SK-N-SH (cell line): ENCODE measurements around the gene NHP2. TPM values are rescaled to one million over a fixed set of nuclear protein-coding genes. Genes with fewer than 3 reads are reported as not detected.

Experiments
- CTCF ChIA-PET: fragments of 300-600, 350-600 bp; formaldehyde crosslinking; extraction: SDS; loops from one replicate; lab custom pipeline; 2021; lab: Yijun Ruan, JAX
- POLR2A ChIA-PET: fragments of 350-600 bp; sonication (Branson Sonifier 250); formaldehyde crosslinking; extraction: SDS; loops from one replicate; lab custom pipeline; 2020; ENCODE audit warnings: antibody characterized with exemption, inconsistent platforms; lab: Yijun Ruan, JAX
- DNase-seq: peaks from one replicate; pipeline ENCODE4 v3.0.0; 2012
- H2AFZ ChIP-seq: fragments of 200-600 bp; sonication (generic); 2 replicates; pipeline ENCODE4 v1.8.1; 2016; ENCODE audit warnings: antibody characterized with exemption, mild to moderate bottlenecking, low read depth
- H3F3A ChIP-seq: fragments of 200-600 bp; sonication (generic); replicated peaks from 2 replicates; pipeline ENCODE3; 2016; ENCODE audit warnings: antibody characterized with exemption, mild to moderate bottlenecking; ENCODE audit not compliant: insufficient read depth
- H3K27ac ChIP-seq, 2 experiments: fragments of 200-500 bp in 1 of 2; fragments of 200-600 bp in 1 of 2; sonication (Bioruptor generic) in 1 of 2; sonication (generic), shearing (Covaris generic) in 1 of 2; 2 replicates each; pipeline versions ENCODE4 v1.5.1 to v1.6.1; 2014 to 2016; ENCODE audit warnings: low read depth in 2 of 2, inconsistent platforms in 1 of 2, low read length in 1 of 2, mild to moderate bottlenecking in 1 of 2, mixed read lengths in 1 of 2
- H3K27me3 ChIP-seq: fragments of 200-600 bp; sonication (generic), shearing (Covaris generic); 2 replicates; pipeline ENCODE4 v1.6.1; 2016; ENCODE audit warnings: mixed run types; ENCODE audit not compliant: insufficient read depth
- H3K36me3 ChIP-seq, 2 experiments: fragments of 200-500 bp in 1 of 2; fragments of 200-600 bp in 1 of 2; sonication (Bioruptor generic) in 1 of 2; sonication (generic) in 1 of 2; replicated peaks in 1 of 2; 2 replicates each; pipeline versions ENCODE3 to v1.5.1; 2014 to 2016; ENCODE audit warnings: low read length in 1 of 2, mild to moderate bottlenecking in 1 of 2; ENCODE audit not compliant: insufficient read depth in 2 of 2, control insufficient read depth in 1 of 2
- H3K4me1 ChIP-seq, 2 experiments: fragments of 200-500 bp in 1 of 2; fragments of 200-600 bp in 1 of 2; sonication (Bioruptor generic) in 1 of 2; sonication (generic), shearing (Covaris generic) in 1 of 2; 2 replicates each; pipeline versions ENCODE4 v1.5.1 to v1.6.1; 2014 to 2016; ENCODE audit warnings: low read depth in 1 of 2, low read length in 1 of 2, mixed run types in 1 of 2; ENCODE audit not compliant: insufficient read depth in 2 of 2, control insufficient read depth in 1 of 2
- H3K4me2 ChIP-seq: fragments of 200-600 bp; sonication (generic), shearing (Covaris generic); 2 replicates; pipeline ENCODE4 v1.6.1; 2017; ENCODE audit warnings: mixed run types
- H3K4me3 ChIP-seq, 2 experiments: fragments of 200-500 bp in 1 of 2; fragments of 200-600 bp in 1 of 2; sonication (Bioruptor generic) in 1 of 2; sonication (generic), shearing (Covaris generic) in 1 of 2; 2 replicates each; pipeline versions ENCODE4 v1.5.1 to v1.8.1; 2014 to 2016; ENCODE audit warnings: low read depth in 2 of 2, inconsistent platforms in 1 of 2, low read length in 1 of 2, mild to moderate bottlenecking in 1 of 2, mixed read lengths in 1 of 2, moderate library complexity in 1 of 2
- H3K79me2 ChIP-seq: fragments of 200-600 bp; sonication (generic); 2 replicates; pipeline ENCODE4 v1.8.1; 2017; ENCODE audit warnings: mild to moderate bottlenecking; ENCODE audit not compliant: insufficient read depth
- H3K9ac ChIP-seq: fragments of 200-600 bp; sonication (generic); 2 replicates; pipeline ENCODE4 v1.6.1; 2017; ENCODE audit warnings: mixed run types
- H3K9me2 ChIP-seq: fragments of 200-600 bp; sonication (generic); 2 replicates; pipeline ENCODE4 v1.6.1; 2017; ENCODE audit warnings: mixed run types
- H3K9me3 ChIP-seq: fragments of 200-600 bp; sonication (generic); 2 replicates; pipeline ENCODE4 v1.6.1; 2017; ENCODE audit warnings: mixed run types, mild to moderate bottlenecking, moderate library complexity
- H4K20me1 ChIP-seq: fragments of 200-600 bp; sonication (generic); 2 replicates; pipeline ENCODE4 v1.6.1; 2017; ENCODE audit warnings: mild to moderate bottlenecking, mixed run types; ENCODE audit not compliant: insufficient read depth
- CHD2 ChIP-seq: fragments of 150-350 bp; IDR thresholded peaks from 2 replicates; pipeline ENCODE4 v1.6.1; 2018; ENCODE audit warnings: low read length; ENCODE audit not compliant: partially characterized antibody
- ELF1 ChIP-seq: IDR thresholded peaks from 2 replicates; pipeline ENCODE4 v1.4.0; 2012
- EP300 ChIP-seq, 2 experiments: IDR thresholded peaks; 2 replicates each; pipeline versions ENCODE4 v1.4.0 to v1.6.1; 2012; ENCODE audit warnings: borderline replicate concordance in 1 of 2, low read depth in 1 of 2, low read length in 1 of 2
- FOSL2 ChIP-seq: IDR thresholded peaks from 2 replicates; pipeline ENCODE4 v1.4.0; 2012; ENCODE audit warnings: low read depth, mild to moderate bottlenecking, moderate library complexity, borderline replicate concordance
- FOXM1 ChIP-seq: IDR thresholded peaks from 2 replicates; pipeline ENCODE4 v1.4.0; 2012; ENCODE audit warnings: low read depth, mild to moderate bottlenecking
- GABPA ChIP-seq: IDR thresholded peaks from 2 replicates; pipeline ENCODE4 v1.4.0; 2012; ENCODE audit warnings: low read depth, mild to moderate bottlenecking
- GATA2 ChIP-seq: sonication (generic); formaldehyde crosslinking; IDR thresholded peaks from 2 replicates; pipeline ENCODE4 v1.5.0; 2020; ENCODE audit warnings: mild to moderate bottlenecking, missing genetic modification reagents
- JUND ChIP-seq: IDR thresholded peaks from 2 replicates; pipeline ENCODE4 v1.4.0; 2012
- MEF2A ChIP-seq: IDR thresholded peaks from 2 replicates; pipeline ENCODE4 v1.4.0; 2012; ENCODE audit warnings: low read depth, borderline replicate concordance
- MXI1 ChIP-seq: IDR thresholded peaks from 2 replicates; pipeline ENCODE4 v1.6.1; 2012; ENCODE audit warnings: mild to moderate bottlenecking, low read depth, low read length, improper control_type of control experiment
- NFIC ChIP-seq: IDR thresholded peaks from 2 replicates; pipeline ENCODE4 v1.4.0; 2012; ENCODE audit warnings: borderline replicate concordance
- NRF1 ChIP-seq: IDR thresholded peaks from 2 replicates; pipeline ENCODE4 v1.6.1; 2012; ENCODE audit warnings: low read depth, mild to moderate bottlenecking, low read length
- RXRA ChIP-seq: IDR thresholded peaks from 2 replicates; pipeline ENCODE4 v1.4.0; 2012; ENCODE audit warnings: low read depth, mild to moderate bottlenecking, borderline replicate concordance
- SIN3A ChIP-seq: IDR thresholded peaks from 2 replicates; pipeline ENCODE4 v1.6.1; 2012; ENCODE audit warnings: low read depth, mild to moderate bottlenecking, low read length, moderate library complexity, borderline replicate concordance
- TCF12 ChIP-seq: IDR thresholded peaks from 2 replicates; pipeline ENCODE4 v1.4.0; 2012
- TEAD4 ChIP-seq: IDR thresholded peaks from 2 replicates; pipeline ENCODE4 v1.4.0; 2012; ENCODE audit warnings: mild to moderate bottlenecking, borderline replicate concordance; ENCODE audit not compliant: insufficient read depth
- YY1 ChIP-seq: IDR thresholded peaks from 2 replicates; pipeline ENCODE4 v1.4.0; 2012; ENCODE audit warnings: low read depth, mild to moderate bottlenecking
- WGBS: methylation state at CpG from one replicate; pipeline ENCODE4 v1.1.6; 2017; ENCODE audit warnings: low lambda C conversion rate; 5-methylcytosine and 5-hydroxymethylcytosine counted together
- polyA plus RNA-seq, 3 experiments: library from polyadenylated mRNA; depleted of rRNA; stranded (reverse); fragments of >200 nt; gene quantifications; 2 replicates each; pipeline ENCODE4 v1.2.3, GENCODE V29; 2012
- TF ChIP-seq, protein P1 (sequence below): fragments of 200-600 bp; sonication (generic); IDR thresholded peaks from 2 replicates; pipeline ENCODE4 v1.6.1; 2017; ENCODE audit warnings: antibody characterized with exemption, mild to moderate bottlenecking, moderate library complexity
- TF ChIP-seq, protein P2 (sequence below): IDR thresholded peaks from 2 replicates; pipeline ENCODE4; 2012
- TF ChIP-seq, protein P3 (sequence below): IDR thresholded peaks from 2 replicates; pipeline ENCODE4 v1.6.1; 2012; ENCODE audit warnings: mild to moderate bottlenecking, low read depth, low read length, moderate library complexity
- TF ChIP-seq, protein P4 (sequence below): fragments of 150-350 bp; IDR thresholded peaks from 2 replicates; pipeline ENCODE4 v1.6.1; 2016; ENCODE audit warnings: mild to moderate bottlenecking, low read depth, low read length
- TF ChIP-seq, protein P5 (sequence below): IDR thresholded peaks from 2 replicates; pipeline ENCODE4 v1.4.0; 2012; ENCODE audit warnings: low read depth
- TF ChIP-seq, protein P6 (sequence below): fragments of 150-350 bp; IDR thresholded peaks from 2 replicates; pipeline ENCODE4 v1.6.1; 2017; ENCODE audit warnings: antibody characterized with exemption, low read length, low read depth, borderline replicate concordance

NHP2 gene
- polyA plus RNA-seq, 1 of the 3 experiments (the other 2 are of a cell fraction): 455 TPM

DNA sequence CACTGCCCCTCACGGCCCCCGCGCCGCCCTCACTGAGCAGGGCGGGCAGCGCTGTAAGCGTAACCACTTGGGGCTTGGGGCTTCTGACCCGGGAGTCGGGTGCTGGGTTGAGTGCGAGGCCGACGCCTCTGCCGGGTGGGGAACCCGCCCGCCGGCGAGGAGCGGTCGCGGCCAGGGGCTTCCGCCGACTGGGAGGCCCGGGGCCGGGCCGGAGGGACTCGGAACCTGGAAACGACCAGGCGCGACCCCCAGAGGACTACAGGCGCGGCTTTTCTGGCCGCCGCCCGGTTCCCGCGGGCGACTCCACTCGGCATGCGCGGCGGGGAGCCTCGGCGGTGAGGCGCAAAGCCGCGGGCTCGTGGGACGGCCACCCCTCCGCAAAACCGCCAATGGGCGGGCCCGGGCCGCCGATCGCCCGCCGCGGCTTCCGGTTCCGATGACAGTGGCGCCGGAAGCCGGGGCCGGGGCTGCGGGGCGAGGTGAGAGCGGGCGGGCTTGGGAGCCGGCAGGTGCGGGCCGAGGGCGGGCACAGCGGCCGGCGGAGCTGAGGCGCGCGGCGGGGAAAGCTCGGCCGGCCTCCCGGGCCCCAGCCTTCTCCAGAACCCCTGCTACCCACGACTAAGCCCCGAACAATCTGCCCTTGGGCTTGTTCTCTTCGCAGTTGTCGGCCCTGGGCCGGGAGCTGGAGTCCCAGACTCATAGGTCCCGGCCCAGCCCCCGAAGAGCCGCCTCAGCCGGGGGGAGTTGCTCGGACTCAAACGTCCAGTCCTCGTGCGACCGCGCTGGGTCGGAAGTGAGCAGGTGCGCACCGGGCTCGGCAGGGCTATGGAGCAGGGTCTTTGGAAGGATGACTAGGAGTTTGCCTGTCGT lies 22.9 kb downstream of the NHP2 start, which contains the start of gene RMND5B:
Gene RMND5B, plus strand, starts transcription at position 439 of the 870 bp plus-strand sequence. CDS start 7,106 bp downstream, outside the sequence.
- Histone ChIP-seq H2AFZ (peak within 1 kb of the TSS; percentile 93), H3K36me3 (peaks cover 8 to 11% of the 10 kb centered on the region in 2 experiments), H3K9me3 (no peaks in the 10 kb centered on the region), H4K20me1 (no peaks in the 10 kb centered on the region), H3K4me1 (peaks cover 0 to 5% of the 10 kb centered on the region in 2 experiments; a peak in 1 of 4 replicates), H3K4me2 (peak within 1 kb of the TSS; percentile 90), H3K27me3 (no peaks in the 10 kb centered on the region), H3K4me3 (peak within 1 kb of the TSS; percentile 75 to 99), H3K79me2 (peaks cover 44% of the 10 kb centered on the region), H3K9me2 (no peaks in the 10 kb centered on the region), H3K27ac (peak within 1 kb of the TSS; percentile 77 to 80), H3F3A (peaks cover 4% of the 10 kb centered on the region), H3K9ac (peak within 1 kb of the TSS; percentile 83)
- ChIA-PET CTCF (interaction anchor here (1.2 to 10.9 kb wide), 3 partner anchors 10 to 55 kb away, joined by 3 to 96 read pairs (median 26); no protein-coding TSS in a partner anchor), POLR2A (interaction anchor here (0.7 to 1.7 kb wide), 4 partner anchors 10 to 38 kb away, joined by 3 to 9 read pairs (median 3); no protein-coding TSS in a partner anchor)
- under 1% methylated on average over 21 of the region's 102 CpGs for WGBS
- peak; percentile 97 for DNase-seq
- TF ChIP-seq NFIC (0 out of 2 replicates have a peak, but pooled peaks have one; percentile 23), GABPA (peak; percentile 80), FOXM1 (no peak), TEAD4 (no peak), MXI1 (peak; percentile 69), NRF1 (no peak; the same call in none of the 2 replicates), RXRA (no peak), MEF2A (peak; percentile 24; the same call in 1 of the 2 replicates), CHD2 (no peak), JUND (no peak; the same call in 1 of the 2 replicates), GATA2 (CRISPR knock-in tag) (no peak), FOSL2 (no peak), TCF12 (no peak), YY1 (0 out of 2 replicates have a peak, but pooled peaks have one; percentile 31), ELF1 (peak; percentile 45; the same call in 1 of the 2 replicates), SIN3A (no peak; the same call in 1 of the 2 replicates), EP300 (IDR thresholded peaks at IDR 0.05; ENCODE audit: borderline replicate concordance in 1 of 2, low read depth in 1 of 2, low read length in 1 of 2) (peak in 1 of 2 experiments; percentile 36; a peak in 1 of 4 replicates)
- TF ChIP-seq, protein P1, sequence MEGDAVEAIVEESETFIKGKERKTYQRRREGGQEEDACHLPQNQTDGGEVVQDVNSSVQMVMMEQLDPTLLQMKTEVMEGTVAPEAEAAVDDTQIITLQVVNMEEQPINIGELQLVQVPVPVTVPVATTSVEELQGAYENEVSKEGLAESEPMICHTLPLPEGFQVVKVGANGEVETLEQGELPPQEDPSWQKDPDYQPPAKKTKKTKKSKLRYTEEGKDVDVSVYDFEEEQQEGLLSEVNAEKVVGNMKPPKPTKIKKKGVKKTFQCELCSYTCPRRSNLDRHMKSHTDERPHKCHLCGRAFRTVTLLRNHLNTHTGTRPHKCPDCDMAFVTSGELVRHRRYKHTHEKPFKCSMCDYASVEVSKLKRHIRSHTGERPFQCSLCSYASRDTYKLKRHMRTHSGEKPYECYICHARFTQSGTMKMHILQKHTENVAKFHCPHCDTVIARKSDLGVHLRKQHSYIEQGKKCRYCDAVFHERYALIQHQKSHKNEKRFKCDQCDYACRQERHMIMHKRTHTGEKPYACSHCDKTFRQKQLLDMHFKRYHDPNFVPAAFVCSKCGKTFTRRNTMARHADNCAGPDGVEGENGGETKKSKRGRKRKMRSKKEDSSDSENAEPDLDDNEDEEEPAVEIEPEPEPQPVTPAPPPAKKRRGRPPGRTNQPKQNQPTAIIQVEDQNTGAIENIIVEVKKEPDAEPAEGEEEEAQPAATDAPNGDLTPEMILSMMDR: no peak
- TF ChIP-seq, protein P2, sequence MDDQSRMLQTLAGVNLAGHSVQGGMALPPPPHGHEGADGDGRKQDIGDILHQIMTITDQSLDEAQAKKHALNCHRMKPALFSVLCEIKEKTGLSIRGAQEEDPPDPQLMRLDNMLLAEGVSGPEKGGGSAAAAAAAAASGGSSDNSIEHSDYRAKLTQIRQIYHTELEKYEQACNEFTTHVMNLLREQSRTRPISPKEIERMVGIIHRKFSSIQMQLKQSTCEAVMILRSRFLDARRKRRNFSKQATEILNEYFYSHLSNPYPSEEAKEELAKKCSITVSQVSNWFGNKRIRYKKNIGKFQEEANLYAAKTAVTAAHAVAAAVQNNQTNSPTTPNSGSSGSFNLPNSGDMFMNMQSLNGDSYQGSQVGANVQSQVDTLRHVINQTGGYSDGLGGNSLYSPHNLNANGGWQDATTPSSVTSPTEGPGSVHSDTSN: no peak; the same call in 1 of the 2 replicates
- TF ChIP-seq, protein P3, sequence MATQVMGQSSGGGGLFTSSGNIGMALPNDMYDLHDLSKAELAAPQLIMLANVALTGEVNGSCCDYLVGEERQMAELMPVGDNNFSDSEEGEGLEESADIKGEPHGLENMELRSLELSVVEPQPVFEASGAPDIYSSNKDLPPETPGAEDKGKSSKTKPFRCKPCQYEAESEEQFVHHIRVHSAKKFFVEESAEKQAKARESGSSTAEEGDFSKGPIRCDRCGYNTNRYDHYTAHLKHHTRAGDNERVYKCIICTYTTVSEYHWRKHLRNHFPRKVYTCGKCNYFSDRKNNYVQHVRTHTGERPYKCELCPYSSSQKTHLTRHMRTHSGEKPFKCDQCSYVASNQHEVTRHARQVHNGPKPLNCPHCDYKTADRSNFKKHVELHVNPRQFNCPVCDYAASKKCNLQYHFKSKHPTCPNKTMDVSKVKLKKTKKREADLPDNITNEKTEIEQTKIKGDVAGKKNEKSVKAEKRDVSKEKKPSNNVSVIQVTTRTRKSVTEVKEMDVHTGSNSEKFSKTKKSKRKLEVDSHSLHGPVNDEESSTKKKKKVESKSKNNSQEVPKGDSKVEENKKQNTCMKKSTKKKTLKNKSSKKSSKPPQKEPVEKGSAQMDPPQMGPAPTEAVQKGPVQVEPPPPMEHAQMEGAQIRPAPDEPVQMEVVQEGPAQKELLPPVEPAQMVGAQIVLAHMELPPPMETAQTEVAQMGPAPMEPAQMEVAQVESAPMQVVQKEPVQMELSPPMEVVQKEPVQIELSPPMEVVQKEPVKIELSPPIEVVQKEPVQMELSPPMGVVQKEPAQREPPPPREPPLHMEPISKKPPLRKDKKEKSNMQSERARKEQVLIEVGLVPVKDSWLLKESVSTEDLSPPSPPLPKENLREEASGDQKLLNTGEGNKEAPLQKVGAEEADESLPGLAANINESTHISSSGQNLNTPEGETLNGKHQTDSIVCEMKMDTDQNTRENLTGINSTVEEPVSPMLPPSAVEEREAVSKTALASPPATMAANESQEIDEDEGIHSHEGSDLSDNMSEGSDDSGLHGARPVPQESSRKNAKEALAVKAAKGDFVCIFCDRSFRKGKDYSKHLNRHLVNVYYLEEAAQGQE: no peak
- TF ChIP-seq, protein P4, sequence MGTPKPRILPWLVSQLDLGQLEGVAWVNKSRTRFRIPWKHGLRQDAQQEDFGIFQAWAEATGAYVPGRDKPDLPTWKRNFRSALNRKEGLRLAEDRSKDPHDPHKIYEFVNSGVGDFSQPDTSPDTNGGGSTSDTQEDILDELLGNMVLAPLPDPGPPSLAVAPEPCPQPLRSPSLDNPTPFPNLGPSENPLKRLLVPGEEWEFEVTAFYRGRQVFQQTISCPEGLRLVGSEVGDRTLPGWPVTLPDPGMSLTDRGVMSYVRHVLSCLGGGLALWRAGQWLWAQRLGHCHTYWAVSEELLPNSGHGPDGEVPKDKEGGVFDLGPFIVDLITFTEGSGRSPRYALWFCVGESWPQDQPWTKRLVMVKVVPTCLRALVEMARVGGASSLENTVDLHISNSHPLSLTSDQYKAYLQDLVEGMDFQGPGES: no peak
- TF ChIP-seq, protein P5, sequence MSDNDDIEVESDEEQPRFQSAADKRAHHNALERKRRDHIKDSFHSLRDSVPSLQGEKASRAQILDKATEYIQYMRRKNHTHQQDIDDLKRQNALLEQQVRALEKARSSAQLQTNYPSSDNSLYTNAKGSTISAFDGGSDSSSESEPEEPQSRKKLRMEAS: peak; percentile 74
- TF ChIP-seq, protein P6, sequence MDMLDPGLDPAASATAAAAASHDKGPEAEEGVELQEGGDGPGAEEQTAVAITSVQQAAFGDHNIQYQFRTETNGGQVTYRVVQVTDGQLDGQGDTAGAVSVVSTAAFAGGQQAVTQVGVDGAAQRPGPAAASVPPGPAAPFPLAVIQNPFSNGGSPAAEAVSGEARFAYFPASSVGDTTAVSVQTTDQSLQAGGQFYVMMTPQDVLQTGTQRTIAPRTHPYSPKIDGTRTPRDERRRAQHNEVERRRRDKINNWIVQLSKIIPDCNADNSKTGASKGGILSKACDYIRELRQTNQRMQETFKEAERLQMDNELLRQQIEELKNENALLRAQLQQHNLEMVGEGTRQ: no peak
